GM12801 (cell line): ENCODE data around the gene HINT3.

Source experiments
- CTCF ChIP-seq: IDR thresholded peaks from one replicate; pipeline ENCODE4 v1.5.1; 2011; ENCODE audit warnings: control low read depth; ENCODE audit not compliant: insufficient read length; ENCODE audit errors: extremely low read depth

Gene HINT3

GRCh38 chr6:126026001-126026400 lies 69.4 kb downstream of the HINT3 start:
- no peak for TF ChIP-seq CTCF

GRCh38 chr6:126027601-126028000 lies 71.0 kb downstream of the HINT3 start:
- TF ChIP-seq CTCF: no peak
